C4-2B (cell line): Measurements from ENCODE around the gene PAQR6.

Source experiments
- ZFX ChIP-seq: fragments of 450-650 bp; IDR thresholded peaks from 2 replicates; pipeline ENCODE4 v1.6.1; 2017
- TF ChIP-seq, protein P1 (sequence below): fragments of 450-650 bp; conservative IDR thresholded peaks from 2 replicates; pipeline ENCODE4 v1.5.1; 2017; ENCODE audit warnings: mild to moderate bottlenecking

- TF ChIP-seq, protein P1, sequence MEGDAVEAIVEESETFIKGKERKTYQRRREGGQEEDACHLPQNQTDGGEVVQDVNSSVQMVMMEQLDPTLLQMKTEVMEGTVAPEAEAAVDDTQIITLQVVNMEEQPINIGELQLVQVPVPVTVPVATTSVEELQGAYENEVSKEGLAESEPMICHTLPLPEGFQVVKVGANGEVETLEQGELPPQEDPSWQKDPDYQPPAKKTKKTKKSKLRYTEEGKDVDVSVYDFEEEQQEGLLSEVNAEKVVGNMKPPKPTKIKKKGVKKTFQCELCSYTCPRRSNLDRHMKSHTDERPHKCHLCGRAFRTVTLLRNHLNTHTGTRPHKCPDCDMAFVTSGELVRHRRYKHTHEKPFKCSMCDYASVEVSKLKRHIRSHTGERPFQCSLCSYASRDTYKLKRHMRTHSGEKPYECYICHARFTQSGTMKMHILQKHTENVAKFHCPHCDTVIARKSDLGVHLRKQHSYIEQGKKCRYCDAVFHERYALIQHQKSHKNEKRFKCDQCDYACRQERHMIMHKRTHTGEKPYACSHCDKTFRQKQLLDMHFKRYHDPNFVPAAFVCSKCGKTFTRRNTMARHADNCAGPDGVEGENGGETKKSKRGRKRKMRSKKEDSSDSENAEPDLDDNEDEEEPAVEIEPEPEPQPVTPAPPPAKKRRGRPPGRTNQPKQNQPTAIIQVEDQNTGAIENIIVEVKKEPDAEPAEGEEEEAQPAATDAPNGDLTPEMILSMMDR: no peak
- TF ChIP-seq ZFX: no peak
Observed at GRCh38 chr1:156200044-156200443, 47.8 kb downstream of the PAQR6 start.
